ENCODE results near the gene TMEM200A. TPM values are rescaled to one million over a fixed set of nuclear protein-coding genes. Genes with fewer than 3 reads are reported as not detected.
A peak's percentile ranks its signal among the peaks of the same experiment; 100 is the strongest.

Gene TMEM200A
- polyA plus RNA-seq, 3 donors = not detected

DNA sequence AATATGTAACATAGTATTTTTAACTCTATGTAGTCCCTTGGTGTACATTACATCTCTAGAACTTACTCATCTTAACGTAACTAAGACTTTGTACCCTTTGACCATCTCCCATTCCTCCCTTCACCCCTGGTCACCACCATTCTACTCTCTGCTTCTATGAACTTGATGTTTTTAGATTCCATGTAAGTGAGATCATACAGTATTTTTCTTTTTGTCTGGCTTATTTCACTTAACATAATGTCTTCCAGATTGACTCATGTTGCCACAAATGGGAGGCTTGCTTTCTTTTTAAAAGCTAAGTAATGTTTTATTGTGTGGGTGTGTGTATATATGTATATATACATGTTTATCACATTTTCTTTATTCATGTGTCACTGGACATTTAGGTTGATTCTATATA lies 55.8 kb downstream of the TMEM200A start:
- H3K4me2 ChIP-seq (replicated peaks; ENCODE audit: extremely low read depth, low read length, poor library complexity, severe bottlenecking) = no peak overlapping the region
- Mint-ChIP-seq H3K27ac (peak overlapping the region in 1 of 7 donors; percentile 26), H3K4me1 (no peaks in the 10 kb centered on the region), H3K4me3 (no peak overlapping the region), H3K9me3 (peaks cover 0 to 4% (median 0%) of the 10 kb centered on the region in 7 donors), H3K36me3 (no peaks in the 10 kb centered on the region), H3K27me3 (ENCODE audit: low read depth in 3 of 3) (peaks cover 0 to 5% (median 0%) of the 10 kb centered on the region in 3 donors)
- intact Hi-C loops (cut with micrococcal nuclease) = no loop called here
- no peak overlapping the region for H3K4me3 ChIP-seq (replicated peaks in 1 of 3; ENCODE audit: low read depth in 2 of 3, low read length in 3 of 3)
- no peak for DNase-seq
- no CpG with 5 or more reads among the region's 1 CpG for WGBS (ENCODE audit: insufficient coverage)
- no peaks in the 10 kb centered on the region for H3K4me1 ChIP-seq (ENCODE audit: control insufficient read depth in 1 of 2, insufficient read depth in 2 of 2, low read length in 2 of 2)
- no peaks in the 10 kb centered on the region for H3K27me3 ChIP-seq (ENCODE audit: control insufficient read depth in 2 of 2, insufficient read depth in 2 of 2, low read length in 2 of 2)
- no peaks in the 10 kb centered on the region for H4K20me1 ChIP-seq (ENCODE audit: insufficient read depth, low read length)
- H3K9ac ChIP-seq (ENCODE audit: insufficient read depth, low read length, poor library complexity, severe bottlenecking) = no peak overlapping the region
- TF ChIP-seq, protein P1, sequence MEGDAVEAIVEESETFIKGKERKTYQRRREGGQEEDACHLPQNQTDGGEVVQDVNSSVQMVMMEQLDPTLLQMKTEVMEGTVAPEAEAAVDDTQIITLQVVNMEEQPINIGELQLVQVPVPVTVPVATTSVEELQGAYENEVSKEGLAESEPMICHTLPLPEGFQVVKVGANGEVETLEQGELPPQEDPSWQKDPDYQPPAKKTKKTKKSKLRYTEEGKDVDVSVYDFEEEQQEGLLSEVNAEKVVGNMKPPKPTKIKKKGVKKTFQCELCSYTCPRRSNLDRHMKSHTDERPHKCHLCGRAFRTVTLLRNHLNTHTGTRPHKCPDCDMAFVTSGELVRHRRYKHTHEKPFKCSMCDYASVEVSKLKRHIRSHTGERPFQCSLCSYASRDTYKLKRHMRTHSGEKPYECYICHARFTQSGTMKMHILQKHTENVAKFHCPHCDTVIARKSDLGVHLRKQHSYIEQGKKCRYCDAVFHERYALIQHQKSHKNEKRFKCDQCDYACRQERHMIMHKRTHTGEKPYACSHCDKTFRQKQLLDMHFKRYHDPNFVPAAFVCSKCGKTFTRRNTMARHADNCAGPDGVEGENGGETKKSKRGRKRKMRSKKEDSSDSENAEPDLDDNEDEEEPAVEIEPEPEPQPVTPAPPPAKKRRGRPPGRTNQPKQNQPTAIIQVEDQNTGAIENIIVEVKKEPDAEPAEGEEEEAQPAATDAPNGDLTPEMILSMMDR (IDR thresholded peaks at IDR 0.05) = no peak
- no peaks in the 10 kb centered on the region for H3K9me3 ChIP-seq (replicated peaks in 1 of 2; ENCODE audit: control insufficient read depth in 1 of 2, insufficient read depth in 1 of 2, low read length in 2 of 2)
- no peak overlapping the region for H3K27ac ChIP-seq (ENCODE audit: low read depth in 1 of 2, low read length in 2 of 2)
- H3K79me2 ChIP-seq (ENCODE audit: insufficient read depth, low read length) = no peaks in the 10 kb centered on the region
- H2AFZ ChIP-seq (ENCODE audit: insufficient read depth, low read depth, low read length, poor library complexity, severe bottlenecking) = no peak overlapping the region
- H3K36me3 ChIP-seq (replicated peaks in 1 of 2; ENCODE audit: control insufficient read depth in 1 of 2, insufficient read depth in 2 of 2, low read length in 2 of 2) = no peaks in the 10 kb centered on the region

DNA sequence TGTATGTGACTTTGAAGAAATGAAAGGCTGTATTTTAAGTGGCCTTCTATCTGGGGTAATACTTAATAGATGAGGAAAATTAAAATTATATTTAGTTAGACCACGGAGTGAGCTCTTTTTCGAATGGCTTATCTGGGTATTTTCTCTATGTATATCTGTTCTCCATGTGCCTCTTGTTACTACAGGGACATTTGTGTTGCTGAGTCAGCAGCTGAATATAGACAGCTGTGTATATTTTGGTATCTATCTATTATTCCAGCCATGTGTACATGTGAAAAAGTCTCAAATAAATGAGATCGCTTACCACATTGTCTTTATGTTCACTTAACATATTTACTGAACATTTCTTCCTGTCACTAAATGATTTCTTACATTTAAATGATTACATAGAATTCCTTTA lies 57.2 kb downstream of the TMEM200A start:
- intact Hi-C loops (cut with micrococcal nuclease) = no loop called here
- WGBS (ENCODE audit: insufficient coverage) = no CpG with 5 or more reads among the region's 3 CpGs
- no peaks in the 10 kb centered on the region for H3K4me1 Mint-ChIP-seq
- peaks cover 0 to 5% (median 0%) of the 10 kb centered on the region in 3 donors for H3K27me3 Mint-ChIP-seq (ENCODE audit: low read depth in 3 of 3)
- Histone ChIP-seq H4K20me1 (ENCODE audit: insufficient read depth, low read length) (no peaks in the 10 kb centered on the region), H3K79me2 (ENCODE audit: insufficient read depth, low read length) (no peaks in the 10 kb centered on the region), H3K4me1 (ENCODE audit: control insufficient read depth in 1 of 2, insufficient read depth in 2 of 2, low read length in 2 of 2) (no peaks in the 10 kb centered on the region), H3K36me3 (replicated peaks in 1 of 2; ENCODE audit: control insufficient read depth in 1 of 2, insufficient read depth in 2 of 2, low read length in 2 of 2) (no peaks in the 10 kb centered on the region), H3K9ac (ENCODE audit: insufficient read depth, low read length, poor library complexity, severe bottlenecking) (no peak overlapping the region), H3K4me2 (replicated peaks; ENCODE audit: extremely low read depth, low read length, poor library complexity, severe bottlenecking) (no peak overlapping the region), H2AFZ (ENCODE audit: insufficient read depth, low read depth, low read length, poor library complexity, severe bottlenecking) (no peak overlapping the region), H3K4me3 (replicated peaks in 1 of 3; ENCODE audit: low read depth in 2 of 3, low read length in 3 of 3) (no peak overlapping the region), H3K27ac (ENCODE audit: low read depth in 1 of 2, low read length in 2 of 2) (no peak overlapping the region), H3K27me3 (ENCODE audit: control insufficient read depth in 2 of 2, insufficient read depth in 2 of 2, low read length in 2 of 2) (no peaks in the 10 kb centered on the region), H3K9me3 (replicated peaks in 1 of 2; ENCODE audit: control insufficient read depth in 1 of 2, insufficient read depth in 1 of 2, low read length in 2 of 2) (no peaks in the 10 kb centered on the region)
- peaks cover 0 to 4% (median 0%) of the 10 kb centered on the region in 7 donors for H3K9me3 Mint-ChIP-seq
- TF ChIP-seq, protein P1 (IDR thresholded peaks at IDR 0.05) = no peak
- H3K36me3 Mint-ChIP-seq = no peaks in the 10 kb centered on the region
- no peak overlapping the region for H3K27ac Mint-ChIP-seq
- no peak for DNase-seq
- H3K4me3 Mint-ChIP-seq = no peak overlapping the region

All from CD14-positive monocyte (primary cell).